ENCODE results near the gene FAM47C. TPM values are rescaled to one million over a fixed set of nuclear protein-coding genes. Genes with fewer than 3 reads are reported as not detected.
"Not testable (repeated sequence)": the region's sequence is repeated elsewhere in the genome, so short reads cannot be mapped to it uniquely, and the experiment has no call there.

The FAM47C gene
- total RNA-seq, 1 donor from 2014 or later: not detected

DNA sequence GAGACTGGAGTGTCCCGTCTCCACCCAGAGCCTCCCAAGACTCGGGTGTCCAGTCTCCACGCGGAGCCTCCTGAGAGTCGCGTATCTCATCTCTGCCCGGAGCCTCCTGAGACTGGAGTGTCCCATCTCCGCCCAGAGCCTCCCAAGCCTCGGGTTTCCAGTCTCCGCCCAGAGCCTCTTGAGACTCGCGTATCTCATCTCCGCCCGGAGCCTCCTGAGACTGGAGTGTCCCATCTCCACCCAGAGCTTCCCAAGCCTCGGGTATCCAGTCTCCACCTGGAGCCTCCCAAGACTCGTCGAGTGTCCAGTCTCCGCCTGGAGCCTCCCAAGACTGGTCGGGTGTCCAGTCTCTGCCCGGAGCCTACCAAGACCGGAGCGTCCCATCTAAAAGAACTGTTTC, 2.3 kb downstream of the FAM47C start:
- no peaks in the 10 kb centered on the region for H3K36me3 ChIP-seq (ENCODE audit: insufficient read depth, low read length)
- no peak overlapping the region for H3K4me3 ChIP-seq (ENCODE audit: insufficient read depth, low read depth, low read length)
- H2AFZ ChIP-seq (ENCODE audit: low read depth, low read length): no peak overlapping the region
- DNase-seq (ENCODE audit: low read depth) (no peak), FAIRE-seq (no peak)
- H3K9me3 Mint-ChIP-seq (ENCODE audit: unreplicated experiment): peaks cover 4% of the 10 kb centered on the region
- H4K20me1 ChIP-seq (ENCODE audit: insufficient read depth, low read length): no peaks in the 10 kb centered on the region
- no peak for TF ChIP-seq EZH2 (IDR thresholded peaks at IDR 0.05; ENCODE audit: insufficient read depth, low read length)
- TF ChIP-seq, protein P1, sequence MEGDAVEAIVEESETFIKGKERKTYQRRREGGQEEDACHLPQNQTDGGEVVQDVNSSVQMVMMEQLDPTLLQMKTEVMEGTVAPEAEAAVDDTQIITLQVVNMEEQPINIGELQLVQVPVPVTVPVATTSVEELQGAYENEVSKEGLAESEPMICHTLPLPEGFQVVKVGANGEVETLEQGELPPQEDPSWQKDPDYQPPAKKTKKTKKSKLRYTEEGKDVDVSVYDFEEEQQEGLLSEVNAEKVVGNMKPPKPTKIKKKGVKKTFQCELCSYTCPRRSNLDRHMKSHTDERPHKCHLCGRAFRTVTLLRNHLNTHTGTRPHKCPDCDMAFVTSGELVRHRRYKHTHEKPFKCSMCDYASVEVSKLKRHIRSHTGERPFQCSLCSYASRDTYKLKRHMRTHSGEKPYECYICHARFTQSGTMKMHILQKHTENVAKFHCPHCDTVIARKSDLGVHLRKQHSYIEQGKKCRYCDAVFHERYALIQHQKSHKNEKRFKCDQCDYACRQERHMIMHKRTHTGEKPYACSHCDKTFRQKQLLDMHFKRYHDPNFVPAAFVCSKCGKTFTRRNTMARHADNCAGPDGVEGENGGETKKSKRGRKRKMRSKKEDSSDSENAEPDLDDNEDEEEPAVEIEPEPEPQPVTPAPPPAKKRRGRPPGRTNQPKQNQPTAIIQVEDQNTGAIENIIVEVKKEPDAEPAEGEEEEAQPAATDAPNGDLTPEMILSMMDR (IDR thresholded peaks at IDR 0.05; ENCODE audit: insufficient read depth, low read depth, low read length): no peak
- no peaks in the 10 kb centered on the region for H3K4me1 ChIP-seq (ENCODE audit: insufficient read depth, low read length)
- H3K4me3 Mint-ChIP-seq (ENCODE audit: unreplicated experiment): no peak overlapping the region
- no peak overlapping the region for H3K4me2 ChIP-seq (ENCODE audit: low read length)
- H3K36me3 Mint-ChIP-seq (ENCODE audit: low read depth, unreplicated experiment): no peaks in the 10 kb centered on the region
- H3K4me1 Mint-ChIP-seq (ENCODE audit: low read depth, unreplicated experiment): no peaks in the 10 kb centered on the region
- H3K27ac ChIP-seq (ENCODE audit: low read depth, low read length): no peak overlapping the region
- no peak overlapping the region for H3K27ac Mint-ChIP-seq (ENCODE audit: unreplicated experiment)
- H3K79me2 ChIP-seq (ENCODE audit: insufficient read depth, low read length): no peaks in the 10 kb centered on the region
- no peaks in the 10 kb centered on the region for H3K27me3 Mint-ChIP-seq (ENCODE audit: low read depth, unreplicated experiment)
- no peaks in the 10 kb centered on the region for H3K27me3 ChIP-seq (ENCODE audit: insufficient read depth, low read length)
- H3K9ac ChIP-seq (ENCODE audit: low read length): no peak overlapping the region
- H3K9me3 ChIP-seq (ENCODE audit: insufficient read depth, low read depth, low read length): no peaks in the 10 kb centered on the region

DNA sequence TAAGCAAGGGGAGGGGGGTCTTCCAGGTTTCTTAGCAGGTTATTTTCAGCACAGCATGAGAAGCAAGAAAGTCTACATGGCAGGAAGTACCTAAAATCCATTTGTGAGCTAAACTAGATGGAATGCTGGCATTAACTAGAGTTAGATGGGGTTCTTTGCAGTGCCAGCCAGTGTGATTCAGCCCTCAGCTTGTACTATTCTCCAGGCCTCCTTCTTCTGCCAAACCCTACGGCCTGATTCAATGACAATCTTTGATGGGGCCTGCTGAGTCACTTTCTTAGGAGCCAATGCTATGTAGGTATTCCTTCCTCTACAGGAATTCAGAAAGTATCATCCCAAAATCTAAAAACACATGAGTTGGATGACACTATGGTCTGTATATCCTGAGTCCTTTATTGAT, 26.1 kb downstream of the FAM47C start:
- H3K4me3 Mint-ChIP-seq (ENCODE audit: unreplicated experiment); H3K79me2 ChIP-seq (ENCODE audit: insufficient read depth, low read length); H3K9ac ChIP-seq (ENCODE audit: low read length); H3K4me1 Mint-ChIP-seq (ENCODE audit: low read depth, unreplicated experiment); H3K27me3 Mint-ChIP-seq (ENCODE audit: low read depth, unreplicated experiment); H3K27ac ChIP-seq (ENCODE audit: low read depth, low read length); H3K36me3 Mint-ChIP-seq (ENCODE audit: low read depth, unreplicated experiment); H4K20me1 ChIP-seq (ENCODE audit: insufficient read depth, low read length); H3K4me3 ChIP-seq (ENCODE audit: insufficient read depth, low read depth, low read length); H3K9me3 ChIP-seq (ENCODE audit: insufficient read depth, low read depth, low read length); H3K27ac Mint-ChIP-seq (ENCODE audit: unreplicated experiment); H3K9me3 Mint-ChIP-seq (ENCODE audit: unreplicated experiment); H2AFZ ChIP-seq (ENCODE audit: low read depth, low read length); H3K27me3 ChIP-seq (ENCODE audit: insufficient read depth, low read length); H3K4me2 ChIP-seq (ENCODE audit: low read length); H3K36me3 ChIP-seq (ENCODE audit: insufficient read depth, low read length); H3K4me1 ChIP-seq (ENCODE audit: insufficient read depth, low read length); FAIRE-seq; DNase-seq (ENCODE audit: low read depth): not testable (repeated sequence)

DNA sequence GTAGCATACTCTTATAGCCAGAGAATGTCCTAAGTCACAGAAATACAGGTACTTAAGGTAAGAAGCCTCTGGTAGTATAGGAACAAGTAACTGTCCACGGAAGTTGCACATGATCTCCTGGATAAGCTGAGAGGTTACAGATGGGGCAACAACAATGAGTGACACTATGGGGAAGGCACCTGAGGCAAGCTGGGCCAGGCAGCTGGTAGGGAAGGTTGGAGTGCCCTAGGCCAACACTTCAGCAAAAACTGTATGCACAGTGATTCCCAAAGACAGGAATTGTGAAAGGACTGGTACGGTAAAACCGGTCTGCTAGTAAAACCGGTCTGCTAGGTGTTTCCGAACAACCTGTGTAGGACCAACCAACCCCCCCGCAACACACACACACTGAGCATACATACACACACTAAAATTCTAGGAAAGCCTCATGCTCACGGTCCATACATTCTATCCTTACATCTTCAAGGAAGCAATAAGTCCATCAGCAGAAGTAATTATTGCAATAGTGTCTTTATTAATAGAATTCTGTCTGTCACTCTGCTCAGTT, 28.6 kb downstream of the FAM47C start:
- peak; percentile 80 for FAIRE-seq
- H3K27me3 ChIP-seq (ENCODE audit: insufficient read depth, low read length); H3K27ac ChIP-seq (ENCODE audit: low read depth, low read length); H3K4me1 Mint-ChIP-seq (ENCODE audit: low read depth, unreplicated experiment); H3K9me3 Mint-ChIP-seq (ENCODE audit: unreplicated experiment); H4K20me1 ChIP-seq (ENCODE audit: insufficient read depth, low read length); H3K4me3 ChIP-seq (ENCODE audit: insufficient read depth, low read depth, low read length); H3K4me1 ChIP-seq (ENCODE audit: insufficient read depth, low read length); H3K9ac ChIP-seq (ENCODE audit: low read length); H3K27me3 Mint-ChIP-seq (ENCODE audit: low read depth, unreplicated experiment); DNase-seq (ENCODE audit: low read depth); H2AFZ ChIP-seq (ENCODE audit: low read depth, low read length); H3K36me3 Mint-ChIP-seq (ENCODE audit: low read depth, unreplicated experiment); H3K36me3 ChIP-seq (ENCODE audit: insufficient read depth, low read length); H3K4me2 ChIP-seq (ENCODE audit: low read length); H3K4me3 Mint-ChIP-seq (ENCODE audit: unreplicated experiment); H3K9me3 ChIP-seq (ENCODE audit: insufficient read depth, low read depth, low read length); H3K79me2 ChIP-seq (ENCODE audit: insufficient read depth, low read length); H3K27ac Mint-ChIP-seq (ENCODE audit: unreplicated experiment): not testable (repeated sequence)

DNA sequence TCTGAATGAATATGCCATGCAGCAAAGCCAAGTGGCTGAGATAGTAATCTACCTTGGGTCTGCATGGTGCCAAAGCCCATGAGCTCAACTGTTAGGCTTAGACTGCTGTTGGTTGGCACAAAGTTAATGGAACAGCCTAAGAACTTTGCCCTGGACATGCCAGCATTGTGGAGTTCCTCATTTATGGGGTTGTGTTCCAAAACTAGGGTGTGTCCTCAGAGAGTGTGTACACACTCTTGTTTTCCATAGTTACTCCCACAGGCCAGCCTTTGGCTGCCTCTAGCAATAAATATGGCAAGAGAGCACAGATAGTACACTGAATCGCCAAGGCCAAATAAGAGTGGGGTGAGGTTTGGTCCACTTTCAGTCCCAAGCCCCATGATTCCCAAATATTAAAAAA, 30.6 kb downstream of the FAM47C start:
- not testable (repeated sequence) for H3K36me3 ChIP-seq (ENCODE audit: insufficient read depth, low read length); FAIRE-seq; H3K27me3 Mint-ChIP-seq (ENCODE audit: low read depth, unreplicated experiment)

DNA sequence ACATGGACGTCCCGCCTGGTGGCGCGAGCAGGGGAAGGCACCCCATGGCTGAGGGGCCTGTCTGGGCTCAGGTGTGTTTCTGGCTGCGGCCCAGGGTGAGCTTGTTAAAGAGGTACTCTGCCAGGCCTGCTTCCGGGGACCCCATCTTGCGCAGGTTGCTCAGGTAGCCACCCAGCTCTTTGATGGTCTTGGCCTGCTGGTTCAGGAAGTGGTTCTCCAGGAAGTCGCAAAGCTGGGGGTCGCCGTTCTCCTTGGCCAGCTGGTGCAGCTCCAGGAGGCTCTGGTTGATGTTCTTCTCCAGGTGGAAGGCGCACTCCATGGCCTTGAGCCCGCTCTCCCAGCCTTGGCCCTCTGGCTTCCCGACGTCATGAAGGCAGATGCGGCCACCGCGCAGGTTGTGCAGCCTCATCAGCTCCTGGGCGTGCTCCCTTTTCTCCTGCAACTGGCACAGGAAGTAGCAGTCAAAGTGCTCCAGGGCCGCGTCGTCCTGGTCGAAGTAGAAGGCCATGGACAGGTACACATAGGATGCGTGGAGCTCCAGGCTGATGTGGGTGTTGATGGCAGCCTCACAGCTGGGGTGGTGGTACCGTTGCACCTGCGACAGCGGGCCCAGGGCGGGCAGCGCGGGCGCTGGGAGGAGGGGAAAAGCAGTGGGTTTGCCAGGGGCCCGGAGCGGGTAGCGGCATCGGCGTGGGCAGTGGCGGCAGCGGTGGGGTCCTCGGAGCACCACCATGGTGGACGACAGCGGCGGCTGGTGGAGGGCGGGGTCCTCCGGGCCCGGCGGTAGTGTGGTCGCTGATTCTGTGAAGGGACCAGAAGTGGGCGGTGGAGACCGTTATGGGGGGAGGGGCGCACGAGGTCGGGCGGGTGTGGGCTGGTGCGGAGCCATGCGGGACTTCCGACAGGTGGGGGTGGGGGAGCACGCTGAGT, 35.1 kb downstream of the FAM47C start:
- H3K4me3 ChIP-seq (ENCODE audit: insufficient read depth, low read depth, low read length); H3K4me1 ChIP-seq (ENCODE audit: insufficient read depth, low read length); H3K36me3 ChIP-seq (ENCODE audit: insufficient read depth, low read length); H3K4me2 ChIP-seq (ENCODE audit: low read length); H3K9me3 Mint-ChIP-seq (ENCODE audit: unreplicated experiment); H3K27me3 ChIP-seq (ENCODE audit: insufficient read depth, low read length); H4K20me1 ChIP-seq (ENCODE audit: insufficient read depth, low read length); DNase-seq (ENCODE audit: low read depth); H3K79me2 ChIP-seq (ENCODE audit: insufficient read depth, low read length); H3K9ac ChIP-seq (ENCODE audit: low read length); H3K27me3 Mint-ChIP-seq (ENCODE audit: low read depth, unreplicated experiment); H3K36me3 Mint-ChIP-seq (ENCODE audit: low read depth, unreplicated experiment); H3K27ac Mint-ChIP-seq (ENCODE audit: unreplicated experiment); H3K4me3 Mint-ChIP-seq (ENCODE audit: unreplicated experiment); H3K27ac ChIP-seq (ENCODE audit: low read depth, low read length); FAIRE-seq; H3K9me3 ChIP-seq (ENCODE audit: insufficient read depth, low read depth, low read length); H2AFZ ChIP-seq (ENCODE audit: low read depth, low read length); H3K4me1 Mint-ChIP-seq (ENCODE audit: low read depth, unreplicated experiment): not testable (repeated sequence)

More for the DNA sequence above, 30.6 kb downstream of the FAM47C start:
- not testable (repeated sequence) for H3K9me3 Mint-ChIP-seq (ENCODE audit: unreplicated experiment); H3K27ac Mint-ChIP-seq (ENCODE audit: unreplicated experiment); H3K79me2 ChIP-seq (ENCODE audit: insufficient read depth, low read length); H3K4me1 Mint-ChIP-seq (ENCODE audit: low read depth, unreplicated experiment); H2AFZ ChIP-seq (ENCODE audit: low read depth, low read length); DNase-seq (ENCODE audit: low read depth); H4K20me1 ChIP-seq (ENCODE audit: insufficient read depth, low read length); H3K4me3 ChIP-seq (ENCODE audit: insufficient read depth, low read depth, low read length); H3K27me3 ChIP-seq (ENCODE audit: insufficient read depth, low read length); H3K4me2 ChIP-seq (ENCODE audit: low read length); H3K4me3 Mint-ChIP-seq (ENCODE audit: unreplicated experiment); H3K4me1 ChIP-seq (ENCODE audit: insufficient read depth, low read length); H3K9ac ChIP-seq (ENCODE audit: low read length); H3K27ac ChIP-seq (ENCODE audit: low read depth, low read length); H3K9me3 ChIP-seq (ENCODE audit: insufficient read depth, low read depth, low read length); H3K36me3 Mint-ChIP-seq (ENCODE audit: low read depth, unreplicated experiment)

All from astrocyte (in vitro differentiated cells and primary cell).